GM13977 (cell line): ENCODE measurements around the gene KDM1B.

Source experiments
- DNase-seq: peaks from one replicate; pipeline ENCODE4 v3.0.0; 2012; ENCODE audit warnings: low spot score
- CTCF ChIP-seq: IDR thresholded peaks from 2 replicates; pipeline ENCODE4 v1.5.1; 2012; ENCODE audit warnings: mild to moderate bottlenecking, control low read depth; ENCODE audit not compliant: insufficient read depth; ENCODE audit errors: extremely low read depth, missing control alignments
- in situ Hi-C: fragments of 300-500 bp; cut with MboI; formaldehyde crosslinking; loops from one replicate; pipeline ENCODE4 v1.12.0; 2022; ENCODE audit warnings: low sequenced_read_pairs, low pct_unique_long_range_greater_than_20kb, mixed read lengths, inconsistent platforms; ENCODE audit not compliant: unreplicated experiment

The KDM1B gene

GRCh38 chr6:18264923-18265377 is 109.7 kb downstream of the KDM1B start:
- TF ChIP-seq CTCF: no peak
- DNase-seq: no peak
- in situ Hi-C loops: no loop called here

GRCh38 chr6:18265787-18266522 is 110.7 kb downstream of the KDM1B start:
- no peak for TF ChIP-seq CTCF
- DNase-seq: no peak
- in situ Hi-C loops: no loop called here

- TF ChIP-seq CTCF: no peak
- no peak for DNase-seq
- in situ Hi-C loops: no loop called here
Measured at GRCh38 chr6:18266523-18266912, 111.3 kb downstream of the KDM1B start.

- TF ChIP-seq CTCF: no peak
- no peak for DNase-seq
- in situ Hi-C loops: no loop called here
Measured at GRCh38 chr6:18268066-18268465, 112.8 kb downstream of the KDM1B start.

GRCh38 chr6:18269253-18269652 is 114.0 kb downstream of the KDM1B start:
- in situ Hi-C loops: no loop called here
- peak; percentile 37 for DNase-seq
- no peak for TF ChIP-seq CTCF

GRCh38 chr6:18269717-18270116 is 114.5 kb downstream of the KDM1B start:
- DNase-seq: no peak
- in situ Hi-C loops: no loop called here
- no peak for TF ChIP-seq CTCF
